Activated naive CD4-positive, alpha-beta T cell (primary cell): ENCODE results near the gene ARSJ.

ENCODE experiments used
- DNase-seq, 4 experiments: peaks; one replicate each; lab custom pipeline; 2025; lab: John Stamatoyannopoulos, UW

Gene ARSJ

GRCh38 chr4:113899271-113900070 lies 80.0 kb downstream of the ARSJ start:
- DNase-seq: peak in 1 of 4 experiments; percentile 7

- no peak for DNase-seq
Measured at GRCh38 chr4:113893546-113893945, 85.9 kb downstream of the ARSJ start.

DNA sequence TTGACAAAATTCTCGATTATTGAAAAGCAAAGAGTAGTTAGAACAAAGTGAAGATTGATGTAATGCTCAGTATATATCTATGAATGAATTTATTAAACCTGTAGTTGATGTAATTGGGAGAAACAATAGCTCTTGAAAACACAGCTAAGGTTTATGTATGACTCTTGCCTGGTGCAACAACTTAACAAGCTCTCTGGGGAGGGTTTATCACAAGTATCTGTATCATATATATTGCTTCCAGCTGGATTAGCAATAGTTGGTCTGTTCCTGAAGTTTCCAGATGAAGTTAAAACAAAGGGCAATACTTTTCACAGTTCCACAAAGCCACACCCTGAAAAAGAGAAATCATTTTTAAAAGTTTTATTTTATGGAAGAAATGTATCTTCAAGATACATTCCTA lies 91.4 kb downstream of the ARSJ start:
- no peak for DNase-seq

- no peak for DNase-seq
Measured at GRCh38 chr4:113885291-113885690, 94.2 kb downstream of the ARSJ start.

- DNase-seq: no peak
Measured at GRCh38 chr4:113884655-113885054, 94.8 kb downstream of the ARSJ start.

- no peak for DNase-seq
Measured at GRCh38 chr4:113882668-113883067, 96.8 kb downstream of the ARSJ start.

- no peak for DNase-seq
Measured at GRCh38 chr4:113881256-113881655, 98.2 kb downstream of the ARSJ start.

DNA sequence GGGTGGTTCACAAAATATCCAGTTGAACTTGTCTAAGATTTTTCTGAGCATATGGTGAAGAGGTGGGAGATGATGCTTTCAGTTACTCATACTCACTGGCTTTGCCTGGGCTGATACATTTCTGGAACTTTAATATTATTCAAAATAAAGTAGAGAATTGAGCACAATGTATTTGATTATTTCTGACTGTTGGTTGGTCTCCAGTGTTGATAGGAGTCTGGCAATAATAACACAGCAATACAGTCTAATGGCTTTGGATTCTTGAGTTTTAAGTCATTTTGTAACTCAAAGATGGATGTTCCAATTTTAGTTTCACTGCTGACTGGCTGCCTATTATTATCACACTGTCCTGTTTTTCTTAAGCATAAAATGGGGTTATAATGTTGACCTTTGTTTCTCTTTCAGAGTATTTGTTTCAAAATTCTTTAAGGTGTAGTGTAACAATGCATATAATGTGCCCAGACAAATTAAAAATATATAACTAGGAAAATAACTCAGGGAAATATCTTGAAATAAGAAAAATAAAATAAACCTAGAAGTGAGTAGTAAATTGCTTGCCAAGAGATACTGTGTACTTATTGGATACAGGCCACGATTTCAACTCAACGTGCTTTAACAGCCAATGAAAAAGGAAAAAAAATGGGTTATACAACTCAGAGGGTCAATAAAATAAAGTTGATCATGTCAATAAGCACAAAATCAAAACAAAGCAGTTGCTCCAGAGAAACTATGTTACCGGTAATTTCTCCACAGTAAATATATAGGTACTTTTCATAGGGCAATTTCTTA lies 99.0 kb downstream of the ARSJ start:
- DNase-seq: no peak

GRCh38 chr4:113878668-113879067 lies 100.8 kb downstream of the ARSJ start:
- no peak for DNase-seq

GRCh38 chr4:113874480-113874879 lies 105.0 kb downstream of the ARSJ start:
- no peak for DNase-seq

- DNase-seq: no peak
Measured at GRCh38 chr4:113873508-113873907, 105.9 kb downstream of the ARSJ start.

GRCh38 chr4:113872426-113873260 lies 106.8 kb downstream of the ARSJ start:
- no peak for DNase-seq

DNA sequence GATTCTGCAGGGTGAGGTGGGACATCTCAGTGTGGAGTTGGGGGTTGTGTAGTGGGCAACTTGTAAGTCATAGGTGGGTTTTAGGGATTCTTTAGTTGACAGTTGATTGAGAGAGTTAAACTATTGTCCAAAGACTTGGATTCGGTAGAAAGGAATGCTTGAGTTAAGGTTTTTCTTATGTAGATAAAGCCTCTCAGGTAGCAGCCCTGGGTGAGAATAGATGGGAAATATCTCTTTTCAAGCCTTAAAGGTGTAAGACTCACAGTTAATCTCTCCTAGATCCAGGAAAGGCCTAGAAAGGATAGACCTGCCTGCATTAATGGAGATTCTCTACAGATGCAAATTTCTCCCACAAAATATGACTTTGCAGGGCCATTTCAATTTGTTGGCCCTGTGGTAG lies 108.4 kb downstream of the ARSJ start:
- DNase-seq: no peak

DNA sequence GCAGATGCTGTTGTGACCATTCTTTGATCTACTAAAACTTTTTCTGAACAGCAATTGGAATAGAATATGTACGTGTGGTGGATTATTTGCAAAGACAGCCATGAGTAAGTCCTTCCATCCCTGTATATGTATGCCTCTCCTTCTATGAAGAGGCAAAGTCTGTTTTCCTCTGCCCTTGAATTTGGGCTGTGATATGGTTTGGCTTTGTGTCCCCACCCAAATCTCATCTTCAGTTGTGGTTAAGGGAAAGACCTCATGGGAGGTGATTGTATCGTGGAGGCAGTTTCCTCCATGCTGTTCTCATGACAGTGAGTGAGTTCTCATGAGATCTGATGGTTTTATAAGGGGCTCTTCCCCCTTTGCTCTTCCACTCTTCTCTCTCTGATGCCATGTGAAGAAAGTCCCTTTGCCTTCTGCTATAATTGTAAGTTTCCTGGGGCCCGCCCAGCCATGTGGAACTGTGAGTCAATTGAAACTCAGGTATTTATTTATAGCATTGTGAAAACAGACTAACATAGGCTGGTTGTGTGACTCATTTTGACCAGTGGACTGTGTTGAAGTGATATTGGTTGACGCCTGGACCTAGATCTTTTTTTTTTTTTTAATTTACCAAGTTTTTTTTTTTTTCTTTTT lies 109.6 kb downstream of the ARSJ start:
- DNase-seq: peak in 2 of 4 experiments; percentile 7 to 34

DNA sequence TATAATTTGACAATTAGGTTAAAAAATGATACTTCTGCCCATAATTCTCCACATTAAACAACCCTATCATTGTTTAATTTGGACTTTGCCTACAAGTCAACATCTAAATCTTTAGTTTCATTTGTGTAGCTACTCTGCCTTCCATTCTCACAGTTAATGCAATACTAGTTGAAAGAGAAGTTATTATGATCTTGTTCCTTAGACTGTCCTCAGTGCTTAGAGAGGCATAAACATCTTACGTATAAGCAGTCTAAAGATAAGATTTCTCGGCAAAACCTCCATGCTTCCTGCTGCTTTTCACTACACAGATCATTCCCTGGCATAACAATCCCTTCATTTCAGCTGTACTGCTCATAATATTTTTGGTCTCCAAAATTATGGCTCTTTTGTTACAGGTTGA lies 112.8 kb downstream of the ARSJ start:
- no peak for DNase-seq

- no peak for DNase-seq
Measured at GRCh38 chr4:113858924-113859323, 120.5 kb downstream of the ARSJ start.

- DNase-seq: no peak
Measured at GRCh38 chr4:113851816-113852215, 127.6 kb downstream of the ARSJ start.
